Peyer's patch (tissue), 4 donors: ENCODE data around the gene DAAM2.

Experiments used
- CTCF ChIP-seq, 6 experiments: fragments of 450-650 bp in 4 of 6; fragments of 200-600 bp in 2 of 6; sonication (generic) in 1 of 6; IDR thresholded peaks; one replicate each; pipeline ENCODE4 v1.5.1; 2017 to 2019; ENCODE audit warnings: antibody characterized with exemption in 6 of 6, mild to moderate bottlenecking in 3 of 6, moderate library complexity in 1 of 6
- POLR2A ChIP-seq, 2 donors: fragments of 450-650 bp; IDR thresholded peaks; one replicate each; pipeline ENCODE4 v1.5.1; 2017; ENCODE audit warnings: antibody characterized with exemption in 2 of 2, mild to moderate bottlenecking in 2 of 2, moderate library complexity in 2 of 2

DNA sequence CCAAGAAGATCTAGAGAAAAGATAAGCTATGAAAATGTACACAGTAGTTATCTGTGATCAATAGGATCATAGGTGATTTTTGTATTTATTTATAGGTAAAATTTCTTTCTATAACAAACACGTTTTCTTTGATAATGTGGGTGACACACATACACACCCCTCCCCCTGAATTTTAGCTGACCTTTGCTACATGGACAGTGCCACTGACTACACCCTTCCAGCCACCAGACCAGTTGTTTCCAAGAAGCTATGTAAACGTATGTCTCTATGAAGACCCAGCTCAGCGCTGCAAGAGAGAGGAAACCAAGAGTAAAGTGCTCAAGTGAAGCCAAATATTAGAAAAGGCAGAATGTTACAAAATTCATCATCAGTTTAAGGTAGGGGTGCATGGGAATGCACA, 125.8 kb downstream of the DAAM2 start:
- TF ChIP-seq CTCF (IDR thresholded peaks at IDR 0.05) (no peak), POLR2A (IDR thresholded peaks at IDR 0.05) (no peak)
